Endometrial microvascular endothelial cells (primary cell): Measurements from ENCODE around the gene NDUFB7. TPM values are rescaled to one million over a fixed set of nuclear protein-coding genes. Genes with fewer than 3 reads are reported as not detected.
"Not testable (repeated sequence)": the region's sequence is repeated elsewhere in the genome, so short reads cannot be mapped to it uniquely, and the experiment has no call there.

Source experiments
- in situ Hi-C: cut with HindIII; loops from 2 replicates; pipeline ENCODE4 v1.10.0; 2017; ENCODE audit warnings: low sequenced_read_pairs, low pct_unique_long_range_greater_than_20kb; ENCODE audit errors: inconsistent ontology term
- total RNA-seq: library from RNA; depleted of rRNA; stranded (reverse); fragments of >200 nt; gene quantifications from one replicate; pipeline ENCODE4 v1.2.3, GENCODE V29; 2015; ENCODE audit errors: inconsistent ontology term

NDUFB7 gene
- total RNA-seq, 1 donor from 2014 or later, result 402 TPM

- in situ Hi-C loops, result no loop called here
Observed at GRCh38 chr19:14556662-14557188, 15.1 kb downstream of the NDUFB7 start.

- in situ Hi-C loops, result no loop called here
Observed at GRCh38 chr19:14555918-14556661, 15.8 kb downstream of the NDUFB7 start.

GRCh38 chr19:14554382-14554812 lies 17.5 kb downstream of the NDUFB7 start:
- in situ Hi-C loops, result no loop called here

- in situ Hi-C loops, result no loop called here
Observed at GRCh38 chr19:14553939-14554243, 18.0 kb downstream of the NDUFB7 start.

GRCh38 chr19:14553042-14553938 lies 18.6 kb downstream of the NDUFB7 start:
- in situ Hi-C loops, result no loop called here

- in situ Hi-C loops, result not testable (repeated sequence)
Observed at GRCh38 chr19:14552006-14552360, 19.9 kb downstream of the NDUFB7 start.

- in situ Hi-C loops, result not testable (repeated sequence)
Observed at GRCh38 chr19:14551134-14552005, 20.5 kb downstream of the NDUFB7 start.

- in situ Hi-C loops, result no loop called here
Observed at GRCh38 chr19:14550201-14550754, 21.6 kb downstream of the NDUFB7 start.

- in situ Hi-C loops, result no loop called here
Observed at GRCh38 chr19:14545716-14546082, 26.2 kb downstream of the NDUFB7 start.

- in situ Hi-C loops, result no loop called here
Observed at GRCh38 chr19:14544977-14545715, 26.7 kb downstream of the NDUFB7 start.

- in situ Hi-C loops, result no loop called here
Observed at GRCh38 chr19:14544047-14544446, 27.8 kb downstream of the NDUFB7 start.

- in situ Hi-C loops, result no loop called here
Observed at GRCh38 chr19:14542711-14543328, 29.0 kb downstream of the NDUFB7 start.

GRCh38 chr19:14541979-14542378 lies 29.9 kb downstream of the NDUFB7 start:
- in situ Hi-C loops, result not testable (repeated sequence)

- in situ Hi-C loops, result no loop called here
Observed at GRCh38 chr19:14540741-14541525, 30.9 kb downstream of the NDUFB7 start.

GRCh38 chr19:14536926-14537692 lies 34.8 kb downstream of the NDUFB7 start:
- in situ Hi-C loops, result no loop called here

- in situ Hi-C loops, result no loop called here
Observed at GRCh38 chr19:14533450-14533849, 38.4 kb downstream of the NDUFB7 start.
